IPS-20b (cell line): Measurements from ENCODE around the gene TXLNA.

Experiments
- H3K27ac ChIP-seq: one replicate; pipeline ENCODE4 v1.5.1; 2013; ENCODE audit warnings: low read length
- H3K27me3 ChIP-seq: 2 replicates; pipeline ENCODE4 v1.6.1; 2013; ENCODE audit warnings: mild to moderate bottlenecking, low read length, inconsistent platforms; ENCODE audit not compliant: insufficient read depth
- H3K36me3 ChIP-seq: 2 replicates; pipeline ENCODE4 v1.6.1; 2013; ENCODE audit warnings: low read depth, mild to moderate bottlenecking, inconsistent platforms, low read length, moderate library complexity; ENCODE audit not compliant: insufficient read depth
- H3K4me1 ChIP-seq: 2 replicates; pipeline ENCODE4 v1.6.1; 2013; ENCODE audit warnings: mild to moderate bottlenecking, control low read depth, inconsistent platforms, low read length, moderate library complexity; ENCODE audit not compliant: insufficient read depth
- H3K4me3 ChIP-seq: 2 replicates; pipeline ENCODE4 v1.5.1; 2013; ENCODE audit warnings: mild to moderate bottlenecking, low read length, inconsistent platforms
- H3K9ac ChIP-seq: 2 replicates; pipeline ENCODE4 v1.6.1; 2013; ENCODE audit warnings: low read depth, mild to moderate bottlenecking, inconsistent platforms, low read length, moderate library complexity
- H3K9me3 ChIP-seq: 2 replicates; pipeline ENCODE4 v1.6.1; 2013; ENCODE audit warnings: mild to moderate bottlenecking, low read depth, low read length, inconsistent platforms; ENCODE audit not compliant: insufficient read depth

Gene TXLNA

DNA sequence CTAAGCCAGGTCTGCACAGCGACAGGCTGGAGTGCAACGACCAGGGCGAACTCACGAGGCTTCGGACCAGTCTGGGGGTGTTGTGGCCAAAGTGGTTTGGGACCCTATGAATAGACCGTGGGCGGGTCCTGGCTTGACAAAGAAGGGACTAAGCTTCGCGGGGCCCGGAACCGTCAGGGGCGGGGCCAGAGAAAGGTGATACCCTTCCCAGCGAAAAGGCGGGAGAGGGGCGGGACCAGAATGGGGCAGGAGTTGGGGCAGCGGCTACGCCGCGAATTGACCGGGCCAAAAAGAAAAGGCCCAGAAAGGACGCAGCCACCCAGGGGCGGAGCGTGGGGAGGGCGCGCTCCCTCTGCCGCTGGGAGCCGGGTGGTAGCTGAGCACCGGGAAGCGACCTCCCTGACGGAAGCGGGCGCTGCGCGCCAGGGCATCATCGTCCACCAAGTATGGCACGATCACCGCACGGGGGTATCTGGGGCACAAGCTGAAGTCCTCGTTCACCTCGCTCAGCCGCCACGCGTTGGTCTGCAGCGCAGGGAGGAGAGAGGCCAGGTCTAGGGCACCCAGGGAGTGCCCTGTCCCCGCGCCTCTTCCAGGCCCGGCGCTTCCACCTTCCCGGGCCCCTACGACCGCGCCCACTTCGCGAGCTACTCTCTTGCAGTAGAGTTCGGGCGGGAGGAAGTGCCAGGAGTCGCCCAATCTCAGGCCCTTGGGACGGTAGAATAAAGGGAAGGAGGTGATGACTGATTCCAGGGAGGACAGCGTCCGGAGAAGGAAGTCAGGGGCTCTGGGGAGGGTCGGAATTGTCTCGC lies 60.9 kb downstream of the TXLNA start:
- Histone ChIP-seq H3K27ac (peak overlapping the region; percentile 21), H3K27me3 (no peaks in the 10 kb centered on the region; the same call in 1 of the 2 replicates), H3K4me1 (peaks cover 3% of the 10 kb centered on the region; the same call in 1 of the 2 replicates), H3K36me3 (peaks cover 9% of the 10 kb centered on the region; the same call in 1 of the 2 replicates), H3K4me3 (peak overlapping the region; percentile 88), H3K9ac (peak overlapping the region; percentile 88), H3K9me3 (no peaks in the 10 kb centered on the region)

DNA sequence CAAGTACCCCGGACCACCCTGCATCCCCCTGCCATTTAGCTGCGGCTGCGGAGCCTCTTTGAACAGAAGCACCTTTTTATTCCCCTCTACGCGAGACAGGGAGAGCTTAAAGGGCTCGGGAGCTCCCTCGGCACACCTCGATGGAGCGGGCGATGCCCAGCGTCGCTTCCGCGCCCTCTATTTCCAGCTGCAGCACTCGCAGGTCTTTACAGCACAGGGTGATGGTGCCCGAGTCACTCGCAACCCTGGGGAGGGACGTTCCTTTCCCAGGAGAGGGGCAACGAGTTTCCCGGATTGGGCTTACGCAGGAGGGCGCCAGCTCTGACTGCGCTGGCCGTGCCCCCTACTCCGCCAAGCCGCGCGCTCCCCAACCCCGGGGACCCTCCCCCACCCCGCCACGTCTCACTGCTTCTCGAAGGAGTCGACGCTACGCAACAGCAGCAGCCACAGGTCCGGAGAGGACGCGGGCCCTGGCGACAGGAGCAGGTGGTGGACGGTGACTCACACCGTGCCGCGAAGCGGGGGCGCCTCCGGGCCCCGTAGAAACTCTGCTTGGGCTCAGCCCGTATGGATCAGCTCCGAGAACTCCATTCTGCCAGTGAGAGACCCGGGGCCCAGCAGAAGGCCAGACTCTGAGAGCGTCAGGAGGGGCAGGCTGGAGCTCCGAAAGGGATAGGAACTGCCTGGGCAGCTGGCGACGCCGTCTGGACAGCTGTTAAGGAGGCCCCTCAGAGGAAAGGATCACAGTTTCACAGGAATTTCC lies 61.7 kb downstream of the TXLNA start:
- H3K27ac ChIP-seq: no peak overlapping the region
- peak overlapping the region; percentile 88 for H3K9ac ChIP-seq

DNA sequence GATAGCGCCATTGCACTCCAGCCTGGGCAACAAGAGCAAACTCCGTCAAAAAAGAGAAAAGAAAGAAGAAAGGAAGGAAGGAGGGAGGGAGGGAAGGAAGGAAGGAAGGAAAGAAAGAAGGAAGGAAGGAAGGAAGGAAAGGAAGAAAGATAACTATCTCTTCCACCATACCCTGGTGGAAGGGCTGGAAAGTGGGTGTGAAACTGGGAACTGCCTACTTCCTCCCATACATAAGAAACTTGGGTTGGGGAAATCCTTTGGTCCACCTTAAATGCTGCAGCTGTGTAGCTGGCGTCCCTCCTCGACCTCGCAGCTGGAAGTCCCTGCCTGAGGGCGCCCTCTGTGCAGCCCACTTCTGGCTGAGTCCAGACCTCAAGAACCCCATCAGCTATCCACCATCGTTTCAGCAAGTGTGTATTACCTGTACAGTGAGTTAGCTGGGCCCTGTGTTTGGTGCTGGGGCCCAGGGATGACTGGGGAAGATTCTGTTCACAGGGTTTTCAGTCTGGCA lies 62.9 kb downstream of the TXLNA start:
- Histone ChIP-seq H3K9me3 (no peaks in the 10 kb centered on the region), H3K9ac (no peak overlapping the region), H3K27ac (no peak overlapping the region)

More for the DNA sequence above, 61.7 kb downstream of the TXLNA start:
- Histone ChIP-seq H3K4me3 (peak overlapping the region; percentile 88), H3K36me3 (peaks cover under 1% of the 10 kb centered on the region; the same call in 1 of the 2 replicates), H3K27me3 (no peaks in the 10 kb centered on the region; the same call in 1 of the 2 replicates), H3K9me3 (no peaks in the 10 kb centered on the region), H3K4me1 (peaks cover 3% of the 10 kb centered on the region; the same call in 1 of the 2 replicates)

DNA sequence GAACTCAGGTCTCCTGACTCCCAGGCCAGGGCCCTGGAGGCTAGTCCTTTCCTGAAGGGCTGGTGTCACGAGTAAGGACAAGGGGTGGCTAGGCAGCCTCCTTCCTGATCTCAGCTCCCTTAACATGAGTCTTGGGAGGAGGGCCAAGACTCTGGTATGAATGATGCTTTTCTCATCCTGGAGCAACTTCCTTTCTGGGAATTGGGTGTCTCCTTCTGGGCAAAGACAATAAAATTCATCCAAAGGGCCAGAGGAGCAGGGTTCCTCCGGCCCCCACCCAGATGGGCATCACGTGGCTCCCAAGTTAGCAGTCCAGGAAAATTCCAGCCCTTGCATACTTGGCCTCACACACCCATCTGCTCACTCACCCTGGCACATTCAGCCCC lies 67.4 kb downstream of the TXLNA start, which contains the start of gene FAM167B:
Gene FAM167B (plus strand): TSS at position 335 of the 386 bp plus-strand sequence. CDS start 200 bp downstream, outside the sequence.
- Histone ChIP-seq H3K4me1 (peaks cover 18% of the 10 kb centered on the region; the same call in 1 of the 2 replicates), H3K4me3 (no peak within 1 kb of the TSS; the same call in 1 of the 2 replicates), H3K36me3 (no peaks in the 10 kb centered on the region), H3K27me3 (no peaks in the 10 kb centered on the region), H3K27ac (no peak within 1 kb of the TSS), H3K9me3 (no peaks in the 10 kb centered on the region), H3K9ac (no peak within 1 kb of the TSS)

More for the DNA sequence above, 62.9 kb downstream of the TXLNA start:
- no peaks in the 10 kb centered on the region for H3K36me3 ChIP-seq
- no peaks in the 10 kb centered on the region; the same call in 1 of the 2 replicates for H3K27me3 ChIP-seq
- H3K4me3 ChIP-seq: no peak overlapping the region
- H3K4me1 ChIP-seq: peaks cover 3% of the 10 kb centered on the region; the same call in 1 of the 2 replicates

DNA sequence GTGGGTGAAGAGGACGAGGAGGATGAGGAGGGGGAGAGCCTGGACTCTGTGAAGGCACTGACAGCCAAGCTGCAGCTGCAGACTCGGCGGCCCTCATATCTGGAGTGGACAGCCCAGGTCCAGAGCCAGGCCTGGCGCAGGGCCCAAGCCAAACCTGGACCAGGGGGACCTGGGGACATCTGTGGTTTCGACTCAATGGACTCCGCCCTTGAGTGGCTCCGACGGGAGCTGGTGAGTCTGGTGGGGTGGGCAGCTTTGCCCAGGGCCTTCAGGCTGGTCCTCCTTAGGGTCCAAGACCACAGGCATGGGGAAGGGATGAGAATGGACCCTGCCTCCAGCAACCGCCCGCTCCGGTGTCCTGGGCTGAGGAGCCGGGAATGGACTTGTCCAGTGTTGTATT lies 68.0 kb downstream of the TXLNA start:
- H3K9me3 ChIP-seq: no peaks in the 10 kb centered on the region
- H3K27ac ChIP-seq: no peak overlapping the region
- H3K27me3 ChIP-seq: no peaks in the 10 kb centered on the region
- H3K9ac ChIP-seq: no peak overlapping the region
- peaks cover 17% of the 10 kb centered on the region; the same call in 1 of the 2 replicates for H3K4me1 ChIP-seq
- H3K36me3 ChIP-seq: no peaks in the 10 kb centered on the region
- no peak overlapping the region for H3K4me3 ChIP-seq
